Stimulated activated CD4-positive, alpha-beta T cell treated with anti-CD3 and anti-CD28 coated beads, TNF-alpha, amount 100 ng/mL, for 48 hours (primary cell): ENCODE data around the gene CWC25.
"Not testable (repeated sequence)": the region's sequence is repeated elsewhere in the genome, so short reads cannot be mapped to it uniquely, and the experiment has no call there.

ENCODE experiments used
- DNase-seq, 3 donors: peaks; one replicate each; pipeline ENCODE4 v3.0.0-alpha.2; 2020; ENCODE audit warnings: low read depth in 3 of 3

CWC25 gene

GRCh38 chr17:38853292-38854219, 28.4 kb upstream of the CWC25 start, which contains the start of gene RPL23:
TSS of gene RPL23 (minus strand) at chr17:38853721. CDS start at chr17:38853710, 11 bp downstream.
- peak; percentile 84 to 91 (median 88) for DNase-seq

- no peak for DNase-seq
Measured at GRCh38 chr17:38852771-38853291, 27.7 kb upstream of the CWC25 start.

DNA sequence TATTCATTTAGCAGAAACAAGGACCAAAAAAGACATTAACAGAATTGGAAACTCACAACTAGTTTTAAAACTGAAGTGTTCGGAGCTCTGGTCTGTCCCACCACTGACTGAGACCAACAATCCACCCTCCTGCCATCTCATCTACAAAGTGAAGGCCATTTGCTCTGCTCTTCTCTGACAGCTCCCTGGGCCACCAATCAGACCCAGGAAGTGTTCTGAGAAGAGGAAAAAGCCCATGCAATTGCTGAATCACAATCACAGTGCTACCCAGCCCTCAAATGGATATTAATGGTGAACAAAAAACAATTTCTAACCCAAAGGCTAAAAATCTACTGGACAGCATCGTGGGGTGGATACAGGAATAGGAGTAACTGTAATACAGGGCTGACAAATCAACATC, 26.3 kb upstream of the CWC25 start:
- no peak for DNase-seq

- DNase-seq, result no peak
Measured at GRCh38 chr17:38850374-38850773, 25.3 kb upstream of the CWC25 start.

DNA sequence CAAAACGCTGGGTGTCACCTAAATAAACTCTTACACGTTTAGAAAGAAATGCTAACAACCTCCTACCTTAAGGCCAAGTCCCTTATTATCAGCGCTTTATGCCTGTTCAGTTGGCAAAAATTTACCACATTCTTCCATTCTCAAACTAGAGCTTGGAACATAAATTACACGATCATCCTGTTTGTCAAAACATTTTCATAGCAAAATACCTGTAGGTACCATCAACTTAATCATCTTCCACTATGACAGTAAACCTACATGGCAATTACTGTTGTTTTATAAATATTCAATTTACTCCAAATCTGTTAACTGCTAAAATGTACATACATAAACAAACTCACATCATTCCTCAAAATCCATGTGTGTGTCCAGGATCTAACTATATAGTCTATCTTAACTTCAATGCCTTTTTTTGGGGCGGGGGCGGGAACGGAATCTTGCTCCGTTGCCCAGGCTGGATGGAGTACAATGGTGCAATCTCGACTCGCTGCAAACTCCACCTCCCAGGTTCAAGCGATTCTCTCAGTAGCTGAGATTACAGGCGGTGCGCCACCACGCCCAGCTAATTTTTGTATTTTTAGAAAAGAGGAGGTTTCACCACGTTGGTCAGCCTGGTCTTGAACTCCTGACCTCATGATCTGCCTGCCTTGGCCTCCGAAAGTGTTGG, 24.0 kb upstream of the CWC25 start:
- no peak for DNase-seq

- no peak for DNase-seq
Measured at GRCh38 chr17:38848557-38848891, 23.4 kb upstream of the CWC25 start.

- DNase-seq, result no peak
Measured at GRCh38 chr17:38844261-38844757, 19.2 kb upstream of the CWC25 start.

GRCh38 chr17:38825762-38826247, 684 bp upstream of the CWC25 start:
- no peak for DNase-seq

DNA sequence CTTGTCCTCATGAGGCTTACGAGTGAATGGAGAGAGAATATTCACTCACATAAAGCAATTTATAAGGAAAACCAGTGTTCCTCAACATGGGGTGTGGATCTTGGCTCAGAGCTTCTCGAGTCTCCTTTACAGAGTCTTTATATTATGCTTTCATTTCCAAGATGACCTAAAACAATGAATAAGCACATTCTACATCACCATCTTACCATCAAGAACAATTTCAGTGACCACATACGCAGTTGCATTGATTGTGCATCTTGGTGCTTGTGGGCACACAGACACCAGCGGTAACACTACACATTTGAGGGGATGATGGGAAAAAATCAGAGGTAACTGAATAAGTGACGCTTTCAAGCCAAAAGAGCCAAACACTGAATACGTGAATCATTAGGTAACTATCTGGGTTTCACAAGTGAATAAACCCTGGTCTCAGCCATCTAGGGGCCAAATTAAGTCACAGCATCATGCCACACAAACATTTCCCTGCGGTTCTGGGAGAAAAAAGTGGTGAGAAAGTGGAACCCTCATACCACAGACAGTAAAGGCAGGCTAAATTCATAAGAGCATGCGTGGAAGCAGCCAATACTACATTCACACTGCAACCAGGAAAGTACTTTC, 9.4 kb downstream of the CWC25 start:
- DNase-seq, result no peak

DNA sequence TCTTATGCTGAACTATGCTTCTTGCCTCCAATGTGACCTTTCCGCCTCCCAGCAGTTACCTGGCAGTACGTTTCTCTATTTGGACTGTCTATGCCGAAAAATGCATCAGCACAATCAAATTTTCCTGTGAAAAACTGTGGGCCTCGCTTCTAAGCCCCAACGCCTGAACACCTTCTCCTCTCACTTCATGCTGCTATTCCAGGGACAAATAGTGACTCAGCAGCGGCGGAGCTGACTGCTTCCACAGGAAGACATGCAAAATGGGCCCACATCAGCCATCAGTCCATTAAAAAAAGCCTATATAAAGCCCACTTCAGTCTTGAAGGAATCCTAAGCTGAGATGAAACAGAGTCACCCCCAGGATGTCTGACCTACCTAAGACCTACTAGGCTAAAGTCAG, 15.3 kb downstream of the CWC25 start:
- no peak for DNase-seq

DNA sequence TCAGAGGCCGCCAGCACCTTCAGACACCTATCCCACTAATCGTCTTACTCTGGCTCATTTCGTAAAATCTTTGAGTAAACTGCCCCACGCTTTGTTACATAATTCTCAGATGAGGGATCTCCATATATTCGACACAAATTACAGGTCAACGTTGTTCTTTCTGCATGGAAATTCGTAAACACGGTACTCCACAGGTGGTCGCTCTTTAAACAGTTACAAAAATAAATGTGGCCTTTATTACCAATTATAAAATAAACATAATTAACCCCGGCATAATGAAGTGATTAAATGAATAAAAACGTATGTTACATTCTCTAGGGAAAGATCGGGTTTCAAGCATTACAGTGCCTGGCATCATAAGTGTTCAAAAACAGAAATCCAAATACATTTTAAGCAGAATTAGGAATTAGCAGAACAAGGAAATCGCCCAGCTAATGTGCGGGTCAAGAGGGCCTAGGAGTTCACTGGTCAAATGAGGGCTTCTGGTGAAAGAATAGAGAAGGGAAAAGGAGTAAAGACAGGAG, 24.8 kb downstream of the CWC25 start:
- DNase-seq, result no peak

- peak; percentile 78 to 88 (median 83) for DNase-seq
Measured at GRCh38 chr17:38799501-38800236, 25.5 kb downstream of the CWC25 start, which contains the start of gene PIP4K2B. TSS of gene PIP4K2B (minus strand) at chr17:38799556. CDS start at chr17:38799424, 132 bp downstream.

GRCh38 chr17:38798614-38799500, 26.3 kb downstream of the CWC25 start:
- DNase-seq, result peak; percentile 7 to 22 (median 20)

DNA sequence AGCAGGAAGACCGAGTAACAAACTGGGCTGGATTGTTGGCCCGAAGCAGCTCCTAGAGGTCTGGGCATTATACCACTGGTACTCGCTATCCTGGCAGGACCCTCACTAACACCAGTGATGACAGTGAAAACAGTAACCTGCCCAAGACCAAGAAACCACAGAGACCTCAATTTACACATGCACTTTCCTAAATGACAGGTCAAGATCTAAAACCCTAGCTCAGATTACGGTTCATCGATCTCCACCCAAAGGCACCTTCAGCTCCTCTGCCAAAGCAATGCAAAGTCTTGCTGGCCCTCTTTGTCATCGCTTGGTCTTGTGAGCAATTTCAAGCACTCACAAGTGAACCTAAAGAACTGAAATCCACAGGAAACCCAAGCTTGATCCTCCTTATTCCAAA, 27.3 kb downstream of the CWC25 start:
- DNase-seq, result no peak

GRCh38 chr17:38797158-38797490, 28.0 kb downstream of the CWC25 start:
- no peak for DNase-seq

- DNase-seq, result no peak
Measured at GRCh38 chr17:38796451-38797157, 28.5 kb downstream of the CWC25 start.

- DNase-seq, result no peak
Measured at GRCh38 chr17:38794221-38794620, 30.9 kb downstream of the CWC25 start.

DNA sequence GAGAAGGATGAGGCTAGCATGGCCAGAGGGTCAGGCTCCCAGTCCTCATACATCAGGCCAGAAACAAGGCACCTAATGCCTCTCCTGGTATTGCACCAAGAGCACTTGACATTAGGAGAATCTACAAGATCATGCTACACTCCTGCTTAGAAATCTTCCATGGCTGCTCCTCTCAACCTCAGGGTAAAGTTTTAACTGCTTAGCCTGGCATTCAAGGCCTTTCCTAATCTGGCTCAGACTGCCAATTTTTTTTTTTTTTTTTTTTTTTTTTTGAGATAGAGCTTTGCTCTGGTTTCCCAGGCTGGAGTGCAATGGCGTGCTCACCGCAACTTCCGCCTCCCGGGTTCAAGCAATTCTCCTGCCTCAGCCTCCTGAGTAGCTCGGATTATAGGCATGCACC, 34.0 kb downstream of the CWC25 start:
- no peak for DNase-seq

- not testable (repeated sequence) for DNase-seq
Measured at GRCh38 chr17:38790148-38790707, 34.9 kb downstream of the CWC25 start.
